Measurements from ENCODE around the gene WDR46.

DNA sequence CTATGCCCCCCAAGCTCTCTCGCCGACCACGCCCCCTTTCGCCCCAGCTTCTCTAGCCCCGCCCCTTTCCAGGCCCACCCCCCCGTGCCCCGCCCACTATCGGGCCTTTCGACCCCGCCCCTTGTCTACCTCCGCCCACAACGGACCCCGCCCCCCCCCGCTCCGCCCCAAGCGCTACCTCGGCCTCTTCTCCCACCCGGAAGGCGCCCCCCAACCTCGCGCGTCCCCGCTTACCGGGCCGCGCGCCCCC, 28.3 kb upstream of the WDR46 start:
- TF ChIP-seq, protein P1, sequence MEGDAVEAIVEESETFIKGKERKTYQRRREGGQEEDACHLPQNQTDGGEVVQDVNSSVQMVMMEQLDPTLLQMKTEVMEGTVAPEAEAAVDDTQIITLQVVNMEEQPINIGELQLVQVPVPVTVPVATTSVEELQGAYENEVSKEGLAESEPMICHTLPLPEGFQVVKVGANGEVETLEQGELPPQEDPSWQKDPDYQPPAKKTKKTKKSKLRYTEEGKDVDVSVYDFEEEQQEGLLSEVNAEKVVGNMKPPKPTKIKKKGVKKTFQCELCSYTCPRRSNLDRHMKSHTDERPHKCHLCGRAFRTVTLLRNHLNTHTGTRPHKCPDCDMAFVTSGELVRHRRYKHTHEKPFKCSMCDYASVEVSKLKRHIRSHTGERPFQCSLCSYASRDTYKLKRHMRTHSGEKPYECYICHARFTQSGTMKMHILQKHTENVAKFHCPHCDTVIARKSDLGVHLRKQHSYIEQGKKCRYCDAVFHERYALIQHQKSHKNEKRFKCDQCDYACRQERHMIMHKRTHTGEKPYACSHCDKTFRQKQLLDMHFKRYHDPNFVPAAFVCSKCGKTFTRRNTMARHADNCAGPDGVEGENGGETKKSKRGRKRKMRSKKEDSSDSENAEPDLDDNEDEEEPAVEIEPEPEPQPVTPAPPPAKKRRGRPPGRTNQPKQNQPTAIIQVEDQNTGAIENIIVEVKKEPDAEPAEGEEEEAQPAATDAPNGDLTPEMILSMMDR (IDR thresholded peaks at IDR 0.05) = no peak
- no peak for TF ChIP-seq EZH2 (IDR thresholded peaks at IDR 0.05)

Measured in neural progenitor cell (in vitro differentiated cells).